ENCODE data around the gene H2BW1.
"Not testable (repeated sequence)": the region's sequence is repeated elsewhere in the genome, so short reads cannot be mapped to it uniquely, and the experiment has no call there.

The H2BW1 gene

DNA sequence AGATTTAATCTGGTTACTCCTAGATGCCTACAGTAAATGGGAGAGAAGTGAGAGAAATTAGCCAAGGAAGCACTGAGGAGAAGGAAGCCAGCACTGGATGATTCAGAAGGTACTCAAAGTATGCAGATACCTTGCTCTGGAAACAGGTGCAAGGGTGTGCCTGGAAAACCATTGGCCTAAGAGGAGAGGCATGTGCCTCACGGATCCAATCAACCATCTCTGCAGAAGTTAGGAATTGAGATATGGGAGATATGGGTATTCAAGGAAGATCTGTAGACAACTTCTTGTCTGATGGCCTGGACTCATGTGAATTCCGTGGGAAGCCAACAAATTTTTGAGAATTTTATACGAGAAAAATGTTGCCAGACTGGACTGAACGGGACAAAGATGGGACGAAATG is 4.7 kb downstream of the H2BW1 start:
- TF ChIP-seq SETDB1 (IDR thresholded peaks at IDR 0.05; ENCODE audit: insufficient read length, low read length) (no peak), ZNF549 (tag by site-specific recombination; IDR thresholded peaks at IDR 0.05) (no peak), ZNF791 (tag by site-specific recombination; IDR thresholded peaks at IDR 0.05) (no peak), ZNF416 (tag by site-specific recombination; IDR thresholded peaks at IDR 0.05) (no peak), ZNF214 (tag by site-specific recombination; IDR thresholded peaks at IDR 0.05; ENCODE audit: borderline replicate concordance) (no peak), FEZF1 (tag by site-specific recombination; IDR thresholded peaks at IDR 0.05) (no peak), ZNF555 (tag by site-specific recombination; conservative IDR thresholded peaks at IDR 0.05) (no peak), ZNF830 (tag by site-specific recombination; IDR thresholded peaks at IDR 0.05; ENCODE audit: low read depth) (no peak)
- Histone ChIP-seq H3K27ac (ENCODE audit: extremely low read depth, low read depth, low read length) (no peak overlapping the region), H3K9me3 (ENCODE audit: control insufficient read depth, insufficient read depth, low read depth, low read length) (no peaks in the 10 kb centered on the region), H3K4me3 (ENCODE audit: low read depth, low read length) (no peak overlapping the region), H3K4me1 (ENCODE audit: control insufficient read depth, insufficient read depth, low read length) (no peaks in the 10 kb centered on the region), H3K36me3 (ENCODE audit: control insufficient read depth in 2 of 2, insufficient read depth in 1 of 2, low read length in 2 of 2) (no peaks in the 10 kb centered on the region)
- POLR2A ChIA-PET: no interaction called here
- CTCF ChIA-PET: no interaction called here

DNA sequence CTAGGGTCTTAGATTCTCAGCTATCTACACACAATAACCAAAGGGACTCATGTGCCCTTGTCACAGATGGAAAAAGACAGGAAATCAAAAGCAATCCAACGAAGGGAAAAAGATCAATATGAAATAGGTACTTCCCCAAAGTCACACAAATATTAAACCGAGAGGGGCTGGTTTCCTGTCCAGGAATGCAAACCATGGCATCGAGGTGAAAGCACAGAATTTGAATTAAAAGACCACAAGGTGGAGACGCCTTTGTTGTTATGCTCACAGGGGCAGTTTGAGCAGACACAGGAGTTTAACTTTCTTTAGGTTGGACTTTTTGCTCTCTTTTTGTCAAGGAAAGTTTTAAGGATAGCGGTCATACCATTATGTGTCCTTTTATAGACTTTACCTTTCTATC is 14.3 kb downstream of the H2BW1 start:
- Histone ChIP-seq H3K9me3 (ENCODE audit: control insufficient read depth, insufficient read depth, low read depth, low read length) (no peaks in the 10 kb centered on the region), H3K27ac (ENCODE audit: extremely low read depth, low read depth, low read length) (no peak overlapping the region), H3K36me3 (ENCODE audit: control insufficient read depth in 2 of 2, insufficient read depth in 1 of 2, low read length in 2 of 2) (no peaks in the 10 kb centered on the region), H3K4me1 (ENCODE audit: control insufficient read depth, insufficient read depth, low read length) (no peaks in the 10 kb centered on the region), H3K4me3 (ENCODE audit: low read depth, low read length) (no peak overlapping the region)
- TF ChIP-seq HOXC10 (CRISPR knock-in tag; IDR thresholded peaks at IDR 0.05): no peak
- POLR2A ChIA-PET: no interaction called here
- CTCF ChIA-PET: no interaction called here

DNA sequence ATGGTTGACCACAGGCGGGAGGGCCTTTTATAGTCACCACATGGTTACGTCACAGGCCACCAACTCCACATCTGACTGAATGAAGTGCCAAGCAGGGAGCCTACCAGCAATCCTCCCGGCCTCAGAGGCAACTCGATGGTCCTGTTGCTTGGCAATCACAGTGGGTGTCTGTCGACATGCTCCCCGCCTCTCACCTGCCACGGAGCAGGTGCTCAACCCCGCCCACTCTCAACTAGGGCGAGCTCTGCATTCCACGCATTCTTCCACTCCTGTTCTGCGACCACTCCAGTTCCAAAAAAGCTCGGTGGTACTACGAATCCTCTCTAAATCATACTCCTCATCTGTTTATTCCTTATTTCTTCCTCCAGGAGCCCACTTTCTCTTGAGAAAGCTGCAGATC is 30.0 kb downstream of the H2BW1 start:
- CTCF ChIA-PET, POLR2A ChIA-PET: not testable (repeated sequence)

DNA sequence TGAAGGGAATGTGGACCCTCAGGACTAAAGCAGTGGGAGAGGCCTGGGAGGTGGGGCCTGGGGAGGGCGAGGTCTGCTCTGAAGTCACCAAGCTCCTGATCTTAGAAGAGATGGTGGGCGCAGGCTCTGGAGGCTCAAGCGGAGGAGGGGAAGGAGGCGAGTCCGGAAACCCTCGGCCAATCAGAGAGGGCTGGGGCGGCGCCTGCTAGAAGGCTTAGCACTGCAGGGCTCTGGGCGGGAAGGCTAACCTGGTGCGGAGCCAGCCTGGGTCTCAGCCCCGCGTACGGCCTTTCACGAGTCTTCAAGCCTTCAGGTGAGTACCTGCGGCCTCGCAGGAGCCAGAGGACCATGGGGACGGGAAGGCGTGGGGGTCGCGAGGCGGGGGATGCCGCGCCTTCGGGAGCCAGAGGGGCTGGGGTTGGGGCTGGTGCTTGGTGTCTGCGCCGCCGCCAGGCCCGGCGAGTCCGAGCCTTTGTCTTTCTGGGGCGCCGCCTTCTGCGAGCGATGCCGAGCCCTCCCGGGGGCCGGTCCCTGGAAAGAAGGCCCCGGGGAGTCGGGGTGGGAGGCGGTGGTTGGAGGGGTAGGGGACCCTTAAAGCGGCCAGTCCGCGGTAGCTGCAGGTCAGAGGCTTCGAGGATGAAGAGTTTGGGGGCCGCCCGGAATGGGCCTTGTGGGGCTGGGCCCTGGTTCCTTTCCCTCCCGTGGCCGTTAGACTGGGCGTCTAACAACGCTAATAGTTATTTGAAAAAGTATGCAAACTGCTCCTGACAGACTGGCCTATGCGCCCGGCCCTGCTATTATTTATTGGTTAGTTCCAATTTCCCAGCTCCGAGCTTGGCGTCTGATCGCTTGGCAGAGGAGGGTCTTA is 50.9 kb downstream of the H2BW1 start, which contains the start of gene TMSB15B:
Gene TMSB15B, plus strand, starts transcription at position 217 of the 868 bp plus-strand sequence.
- H3K27ac ChIP-seq (ENCODE audit: extremely low read depth, low read depth, low read length); H3K9me3 ChIP-seq (ENCODE audit: control insufficient read depth, insufficient read depth, low read depth, low read length); H3K4me1 ChIP-seq (ENCODE audit: control insufficient read depth, insufficient read depth, low read length); CTCF ChIA-PET; H3K4me3 ChIP-seq (ENCODE audit: low read depth, low read length); H3K36me3 ChIP-seq (ENCODE audit: control insufficient read depth in 2 of 2, insufficient read depth in 1 of 2, low read length in 2 of 2); POLR2A ChIA-PET: not testable (repeated sequence)

More for the DNA sequence above, 30.0 kb downstream of the H2BW1 start:
- not testable (repeated sequence) for H3K36me3 ChIP-seq (ENCODE audit: control insufficient read depth in 2 of 2, insufficient read depth in 1 of 2, low read length in 2 of 2); H3K4me3 ChIP-seq (ENCODE audit: low read depth, low read length); H3K27ac ChIP-seq (ENCODE audit: extremely low read depth, low read depth, low read length); H3K4me1 ChIP-seq (ENCODE audit: control insufficient read depth, insufficient read depth, low read length); H3K9me3 ChIP-seq (ENCODE audit: control insufficient read depth, insufficient read depth, low read depth, low read length)
